ENCODE measurements around the gene SLC27A2. TPM values are rescaled to one million over a fixed set of nuclear protein-coding genes. Genes with fewer than 3 reads are reported as not detected.

The SLC27A2 gene
- total RNA-seq, 4 donors from 2014 or later, result 0.72 to 10.2 (median 5.9) TPM

DNA sequence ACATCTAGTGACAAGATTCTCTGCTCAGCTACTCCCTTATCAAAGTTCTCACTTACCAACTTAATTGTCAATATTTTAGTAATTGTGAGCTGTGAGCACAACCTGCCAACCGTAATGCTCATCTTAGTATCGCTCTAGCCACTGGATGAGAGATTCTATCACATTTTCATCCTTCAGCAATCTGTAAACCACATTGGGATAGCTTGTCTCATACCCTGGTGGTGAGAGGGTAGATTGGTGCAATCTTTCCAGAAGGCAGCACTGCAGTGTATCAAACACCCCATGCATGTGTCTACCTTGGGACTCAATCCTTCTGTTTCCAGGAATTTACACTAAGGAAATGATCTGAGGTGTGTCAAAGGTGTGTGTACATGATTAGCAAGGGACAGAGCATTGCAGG is 44.1 kb upstream of the SLC27A2 start:
- no peaks in the 10 kb centered on the region for H3K36me3 ChIP-seq
- H3K4me1 ChIP-seq, result peaks cover 4% of the 10 kb centered on the region
- no peak for DNase-seq (ENCODE audit: low spot score in 2 of 2)
- H3K9me3 ChIP-seq, result no peaks in the 10 kb centered on the region
- no peak overlapping the region for H3K4me3 ChIP-seq
- no peaks in the 10 kb centered on the region for H3K27me3 ChIP-seq
- WGBS, result 100% methylated on average over 2 of the region's 2 CpGs
- H3K27ac ChIP-seq, result peak overlapping the region; percentile 45
- TF ChIP-seq, protein P1, sequence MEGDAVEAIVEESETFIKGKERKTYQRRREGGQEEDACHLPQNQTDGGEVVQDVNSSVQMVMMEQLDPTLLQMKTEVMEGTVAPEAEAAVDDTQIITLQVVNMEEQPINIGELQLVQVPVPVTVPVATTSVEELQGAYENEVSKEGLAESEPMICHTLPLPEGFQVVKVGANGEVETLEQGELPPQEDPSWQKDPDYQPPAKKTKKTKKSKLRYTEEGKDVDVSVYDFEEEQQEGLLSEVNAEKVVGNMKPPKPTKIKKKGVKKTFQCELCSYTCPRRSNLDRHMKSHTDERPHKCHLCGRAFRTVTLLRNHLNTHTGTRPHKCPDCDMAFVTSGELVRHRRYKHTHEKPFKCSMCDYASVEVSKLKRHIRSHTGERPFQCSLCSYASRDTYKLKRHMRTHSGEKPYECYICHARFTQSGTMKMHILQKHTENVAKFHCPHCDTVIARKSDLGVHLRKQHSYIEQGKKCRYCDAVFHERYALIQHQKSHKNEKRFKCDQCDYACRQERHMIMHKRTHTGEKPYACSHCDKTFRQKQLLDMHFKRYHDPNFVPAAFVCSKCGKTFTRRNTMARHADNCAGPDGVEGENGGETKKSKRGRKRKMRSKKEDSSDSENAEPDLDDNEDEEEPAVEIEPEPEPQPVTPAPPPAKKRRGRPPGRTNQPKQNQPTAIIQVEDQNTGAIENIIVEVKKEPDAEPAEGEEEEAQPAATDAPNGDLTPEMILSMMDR (IDR thresholded peaks at IDR 0.05), result no peak
- TF ChIP-seq POLR2A (IDR thresholded peaks at IDR 0.05), result no peak
- no peak for TF ChIP-seq EP300 (IDR thresholded peaks at IDR 0.05)
- no peak for TF ChIP-seq POLR2AphosphoS5 (IDR thresholded peaks at IDR 0.05)

DNA sequence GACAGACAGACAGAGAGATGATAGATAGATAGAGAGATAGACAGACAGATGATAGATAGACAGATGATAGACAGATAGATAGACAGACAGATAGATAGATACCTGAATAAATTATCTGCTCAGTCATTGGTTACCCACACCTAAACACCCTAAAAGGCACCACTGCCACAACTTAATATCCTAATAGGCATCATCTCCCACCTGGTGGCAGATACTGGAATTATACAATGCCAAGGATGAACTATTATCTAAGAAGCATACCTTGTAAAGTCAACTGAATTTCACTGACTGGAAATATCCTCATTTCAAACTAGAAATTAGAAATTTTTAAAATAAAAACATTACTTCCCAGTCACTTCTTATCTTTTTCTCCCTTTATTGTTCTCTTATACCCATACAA is 43.6 kb upstream of the SLC27A2 start:
- Histone ChIP-seq H3K4me1 (peaks cover 4% of the 10 kb centered on the region), H3K9me3 (no peaks in the 10 kb centered on the region), H3K36me3 (no peaks in the 10 kb centered on the region), H3K27ac (no peak overlapping the region), H3K27me3 (no peaks in the 10 kb centered on the region), H3K4me3 (no peak overlapping the region)
- TF ChIP-seq, protein P1 (IDR thresholded peaks at IDR 0.05), result no peak
- TF ChIP-seq POLR2A (IDR thresholded peaks at IDR 0.05) (no peak), POLR2AphosphoS5 (IDR thresholded peaks at IDR 0.05) (no peak), EP300 (IDR thresholded peaks at IDR 0.05) (no peak)
- DNase-seq (ENCODE audit: low spot score in 2 of 2), result no peak

DNA sequence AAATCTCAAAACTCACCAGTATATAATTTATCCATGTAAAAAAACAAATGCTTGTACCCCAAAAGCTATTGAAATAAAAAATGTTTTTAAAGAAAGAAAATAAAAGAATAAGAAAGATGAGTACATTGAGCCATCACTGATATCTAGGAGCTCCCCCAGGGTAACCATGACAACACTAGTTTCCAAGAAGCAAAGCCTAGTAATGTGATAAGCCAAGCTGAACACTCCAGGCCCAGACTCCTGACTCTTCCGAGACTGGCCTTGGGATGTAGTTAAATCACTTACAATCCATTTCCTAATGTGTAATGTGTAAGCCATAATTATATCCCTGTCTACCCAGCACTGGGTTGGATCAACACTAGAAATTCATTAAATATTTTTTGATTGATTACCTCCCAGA is 41.9 kb upstream of the SLC27A2 start:
- Histone ChIP-seq H3K36me3 (no peaks in the 10 kb centered on the region), H3K4me3 (no peak overlapping the region), H3K27me3 (no peaks in the 10 kb centered on the region), H3K27ac (no peak overlapping the region), H3K4me1 (peaks cover 5% of the 10 kb centered on the region), H3K9me3 (no peaks in the 10 kb centered on the region)
- no peak for DNase-seq (ENCODE audit: low spot score in 2 of 2)
- 0% methylated on average over 1 of the region's 1 CpG for WGBS
- TF ChIP-seq POLR2A (IDR thresholded peaks at IDR 0.05), result no peak
- TF ChIP-seq EP300 (IDR thresholded peaks at IDR 0.05), result no peak
- TF ChIP-seq, protein P1 (IDR thresholded peaks at IDR 0.05), result no peak
- TF ChIP-seq POLR2AphosphoS5 (IDR thresholded peaks at IDR 0.05), result no peak

DNA sequence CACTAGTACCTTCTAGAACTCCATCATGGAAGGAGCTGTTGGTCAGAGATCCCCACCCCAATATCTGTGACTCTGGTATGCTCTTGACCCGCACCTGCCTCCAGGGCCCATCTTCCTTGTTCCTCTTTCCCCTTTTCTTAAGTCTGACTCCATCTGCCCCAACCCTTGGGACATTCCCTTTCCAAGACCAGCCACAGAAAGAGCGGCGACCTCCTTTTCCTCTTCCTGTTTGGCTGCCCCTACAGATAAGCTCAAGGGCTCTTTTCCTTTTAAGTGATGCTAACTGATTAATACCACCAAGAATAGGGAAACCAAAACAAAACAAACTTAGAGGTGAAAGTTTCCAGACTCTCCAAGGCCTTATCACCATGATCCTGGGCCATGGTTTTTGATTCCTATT is 41.0 kb upstream of the SLC27A2 start:
- no peaks in the 10 kb centered on the region for H3K27me3 ChIP-seq
- TF ChIP-seq, protein P1 (IDR thresholded peaks at IDR 0.05), result no peak
- TF ChIP-seq EP300 (IDR thresholded peaks at IDR 0.05) (no peak), POLR2AphosphoS5 (IDR thresholded peaks at IDR 0.05) (no peak), POLR2A (IDR thresholded peaks at IDR 0.05) (no peak)
- H3K4me1 ChIP-seq, result peaks cover 6% of the 10 kb centered on the region
- WGBS, result 71% methylated on average over 3 of the region's 3 CpGs
- no peak overlapping the region for H3K4me3 ChIP-seq
- H3K36me3 ChIP-seq, result no peaks in the 10 kb centered on the region
- H3K27ac ChIP-seq, result no peak overlapping the region
- DNase-seq (ENCODE audit: low spot score in 2 of 2), result no peak
- no peaks in the 10 kb centered on the region for H3K9me3 ChIP-seq

DNA sequence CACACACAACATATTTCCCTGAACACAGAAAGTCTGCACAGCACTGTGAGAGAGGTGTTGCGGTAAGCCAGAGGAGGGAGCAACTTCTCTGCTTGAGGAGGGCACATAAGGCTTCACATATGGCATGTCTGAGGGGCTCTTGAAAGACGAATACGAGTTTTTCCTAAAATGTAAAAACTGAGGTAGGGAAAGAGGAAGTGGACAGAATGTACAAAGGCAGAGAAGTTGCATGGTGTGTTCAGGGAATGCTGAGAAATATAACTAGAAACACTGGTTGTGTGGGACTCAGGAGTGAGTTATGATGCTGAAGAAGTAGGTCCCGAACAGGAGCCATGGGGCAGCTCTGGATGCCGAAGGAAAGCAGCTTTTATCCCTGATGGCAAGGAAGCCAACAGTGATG is 40.1 kb upstream of the SLC27A2 start:
- Histone ChIP-seq H3K4me3 (no peak overlapping the region), H3K27me3 (no peaks in the 10 kb centered on the region), H3K9me3 (no peaks in the 10 kb centered on the region), H3K4me1 (peaks cover 6% of the 10 kb centered on the region), H3K27ac (no peak overlapping the region), H3K36me3 (no peaks in the 10 kb centered on the region)
- no peak for TF ChIP-seq POLR2AphosphoS5 (IDR thresholded peaks at IDR 0.05)
- no peak for TF ChIP-seq EP300 (IDR thresholded peaks at IDR 0.05)
- no peak for TF ChIP-seq POLR2A (IDR thresholded peaks at IDR 0.05)
- TF ChIP-seq, protein P1 (IDR thresholded peaks at IDR 0.05), result no peak
- no peak for DNase-seq (ENCODE audit: low spot score in 2 of 2)
- 88% methylated on average over 5 of the region's 5 CpGs for WGBS
